Stimulated activated CD8-positive, alpha-beta memory T cell treated with anti-CD3 and anti-CD28 coated beads, Interleukin-15, amount 100 ng/mL, for 24 hours (primary cell): ENCODE results near the gene CADPS2.
"Not testable (repeated sequence)": the region's sequence is repeated elsewhere in the genome, so short reads cannot be mapped to it uniquely, and the experiment has no call there.

Experiments used
- DNase-seq: peaks from one replicate; pipeline ENCODE4 v3.0.0-alpha.2; 2020; ENCODE audit warnings: low read depth

CADPS2 gene

DNA sequence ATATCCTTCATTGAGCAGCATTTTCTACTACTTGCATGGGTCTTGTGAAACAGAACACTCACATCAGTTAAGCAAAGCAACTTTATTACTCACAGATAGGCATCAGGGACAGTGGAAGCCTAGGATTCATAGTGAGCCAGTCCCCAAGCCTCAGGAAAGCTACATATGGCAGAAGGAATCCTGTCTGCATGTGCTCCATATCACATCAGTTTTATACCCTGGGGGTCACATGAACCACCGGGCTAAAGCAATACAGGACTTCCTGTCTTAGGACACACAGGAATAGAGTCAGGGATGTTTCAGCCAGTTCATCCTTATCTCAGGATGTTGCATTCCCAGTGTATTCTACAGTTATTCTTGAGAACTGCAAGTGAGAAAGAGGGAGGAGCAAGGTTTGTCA lies 596.8 kb downstream of the CADPS2 start:
- DNase-seq, result no peak

DNA sequence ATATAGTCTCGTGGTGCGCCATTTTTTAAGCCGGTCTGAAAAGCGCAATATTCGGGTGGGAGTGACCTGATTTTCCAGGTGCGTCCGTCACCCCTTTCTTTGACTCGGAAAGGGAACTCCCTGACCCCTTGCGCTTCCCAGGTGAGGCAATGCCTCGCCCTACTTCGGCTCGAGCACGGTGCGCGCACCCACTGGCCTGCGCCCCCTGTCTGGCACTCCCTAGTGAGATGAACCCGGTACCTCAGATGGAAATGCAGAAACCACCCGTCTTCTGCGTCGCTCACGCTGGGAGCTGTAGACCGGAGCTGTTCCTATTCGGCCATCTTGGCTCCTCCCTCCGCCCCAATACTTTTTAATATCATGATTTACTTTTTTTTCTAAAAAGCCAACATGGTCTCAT lies 601.7 kb downstream of the CADPS2 start:
- DNase-seq, result not testable (repeated sequence)

DNA sequence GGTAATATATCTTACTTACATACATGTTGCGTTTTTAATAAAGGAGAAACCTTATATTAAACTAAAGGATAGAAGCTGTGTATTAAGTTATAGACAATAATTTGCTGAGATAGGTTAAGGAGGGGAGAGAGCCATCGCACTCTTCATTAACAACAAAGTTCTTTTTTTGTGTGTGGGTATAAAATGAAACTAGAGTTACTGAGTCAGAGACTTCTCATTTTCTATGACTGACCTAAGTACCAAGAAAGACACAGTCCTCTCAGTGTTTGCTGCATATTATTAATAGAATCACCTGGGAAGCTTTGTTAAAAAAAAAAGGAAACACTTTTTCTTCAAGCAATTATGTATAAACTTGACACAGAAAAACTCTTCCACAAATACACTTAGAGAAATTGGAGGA lies 613.1 kb downstream of the CADPS2 start:
- DNase-seq, result no peak

DNA sequence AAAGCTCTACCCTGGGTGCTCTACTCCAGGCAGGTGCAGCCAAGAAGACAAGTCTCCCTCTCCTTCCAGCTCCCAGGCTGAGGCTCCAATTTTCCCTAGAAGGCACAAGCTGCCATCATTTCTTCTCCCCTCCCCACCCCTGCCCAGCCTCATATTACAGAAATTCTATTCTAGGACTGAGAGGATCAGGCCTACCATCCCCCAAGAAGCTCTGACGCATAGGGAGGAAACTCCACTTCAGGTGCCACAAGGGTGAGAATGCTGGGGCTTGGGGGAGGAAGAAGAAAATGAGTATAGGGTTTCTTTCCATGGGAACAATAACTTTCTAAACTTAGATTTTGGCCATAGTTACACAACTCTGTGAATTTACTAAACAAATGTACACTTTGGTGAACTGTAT lies 617.0 kb downstream of the CADPS2 start:
- no peak for DNase-seq
